CD4-positive, alpha-beta T cell treated with Interleukin-21 for 1 hour (primary cell): ENCODE measurements around the gene UBR3.
"Not testable (repeated sequence)": the region's sequence is repeated elsewhere in the genome, so short reads cannot be mapped to it uniquely, and the experiment has no call there.

Experiments used
- DNase-seq: peaks from one replicate; pipeline ENCODE4 v3.0.0-alpha.2; 2020

The UBR3 gene

DNA sequence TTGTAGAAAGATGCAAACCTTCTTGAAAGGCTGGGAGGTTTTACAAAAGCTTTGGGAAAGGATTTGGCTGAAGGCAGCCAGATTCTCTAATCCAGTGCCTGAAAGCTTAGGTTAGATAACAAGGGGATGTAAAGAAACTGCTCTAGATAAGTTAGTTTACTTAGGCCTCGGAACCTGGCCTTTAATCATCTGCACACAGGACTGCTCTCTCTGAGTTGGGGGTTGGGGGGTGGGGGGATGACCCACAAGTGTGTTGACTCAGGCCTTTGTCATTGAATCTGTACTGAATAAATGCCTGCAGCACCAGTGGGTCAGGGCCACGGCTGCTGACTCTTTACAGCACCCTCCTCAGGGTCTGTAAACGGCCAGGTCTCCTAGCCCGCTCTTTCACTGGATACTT is 292.1 kb downstream of the UBR3 start:
- not testable (repeated sequence) for DNase-seq

DNA sequence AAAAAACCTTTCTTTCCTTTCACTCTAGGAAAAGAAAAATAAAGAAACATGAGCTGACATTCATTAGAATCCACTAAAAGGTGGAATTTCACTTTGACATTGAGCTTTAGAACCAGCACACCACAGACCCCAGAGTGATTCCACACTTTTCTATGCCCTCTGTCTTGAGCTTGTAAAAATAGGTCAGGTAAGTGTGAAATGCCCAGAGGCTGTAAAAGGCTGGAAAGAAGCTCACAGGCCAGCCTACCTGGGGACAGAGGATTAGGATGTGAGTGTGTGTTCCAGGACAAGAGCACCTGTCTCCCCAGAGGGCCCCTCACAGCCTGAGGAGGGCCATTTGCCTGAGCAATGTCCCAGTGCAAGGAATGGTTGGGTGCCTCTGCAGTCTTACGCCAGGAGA is 294.4 kb downstream of the UBR3 start:
- DNase-seq, result no peak

DNA sequence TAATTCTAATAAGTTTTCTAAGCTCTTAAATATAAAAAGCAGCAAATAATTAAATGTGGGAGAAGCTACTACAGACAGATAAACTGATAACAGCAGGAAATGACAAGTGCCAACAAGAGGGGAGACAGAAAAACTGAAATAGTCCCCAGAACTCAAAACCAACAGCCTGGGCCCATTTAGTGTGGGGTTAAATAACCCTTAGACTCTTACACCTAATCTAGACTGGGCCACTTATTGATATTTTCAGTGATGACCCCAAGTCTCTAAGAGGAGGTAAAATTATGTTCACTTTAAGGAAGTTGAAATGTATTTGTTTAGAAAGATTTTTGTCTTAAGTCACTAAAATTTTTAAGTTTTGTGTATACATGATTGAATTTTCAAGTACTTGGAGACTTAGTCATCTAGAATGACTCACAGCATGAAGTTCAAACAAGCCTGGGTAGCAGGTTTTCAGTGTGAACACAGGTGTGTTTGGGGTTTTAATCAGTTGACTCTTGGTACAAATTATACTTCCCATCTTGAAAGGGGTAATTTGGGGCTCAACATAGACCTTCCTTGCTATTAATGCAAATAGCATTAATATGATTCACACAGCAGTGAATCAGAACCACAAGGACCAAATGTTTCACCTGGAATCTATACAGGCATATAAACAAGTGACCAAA is 295.8 kb downstream of the UBR3 start:
- DNase-seq, result no peak

DNA sequence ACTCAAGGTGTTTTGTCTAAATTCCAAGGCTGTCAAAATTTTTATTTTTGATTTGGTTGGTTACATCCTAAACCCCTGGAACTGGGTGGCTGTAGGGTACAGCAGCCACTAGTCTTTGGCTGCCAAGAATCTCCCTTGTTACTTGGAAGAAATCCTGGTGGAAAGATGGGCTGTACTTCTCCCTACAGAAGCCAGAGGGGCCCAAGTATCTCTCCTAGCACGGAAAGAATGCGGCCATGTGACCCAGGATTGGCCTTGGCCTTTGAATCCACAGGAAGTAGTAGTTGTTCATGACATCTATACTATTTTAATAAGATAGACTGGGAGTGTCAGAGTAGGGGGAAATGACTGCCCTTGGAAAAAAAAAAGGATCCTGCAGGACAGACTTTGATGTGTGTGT is 296.3 kb downstream of the UBR3 start:
- DNase-seq, result no peak

DNA sequence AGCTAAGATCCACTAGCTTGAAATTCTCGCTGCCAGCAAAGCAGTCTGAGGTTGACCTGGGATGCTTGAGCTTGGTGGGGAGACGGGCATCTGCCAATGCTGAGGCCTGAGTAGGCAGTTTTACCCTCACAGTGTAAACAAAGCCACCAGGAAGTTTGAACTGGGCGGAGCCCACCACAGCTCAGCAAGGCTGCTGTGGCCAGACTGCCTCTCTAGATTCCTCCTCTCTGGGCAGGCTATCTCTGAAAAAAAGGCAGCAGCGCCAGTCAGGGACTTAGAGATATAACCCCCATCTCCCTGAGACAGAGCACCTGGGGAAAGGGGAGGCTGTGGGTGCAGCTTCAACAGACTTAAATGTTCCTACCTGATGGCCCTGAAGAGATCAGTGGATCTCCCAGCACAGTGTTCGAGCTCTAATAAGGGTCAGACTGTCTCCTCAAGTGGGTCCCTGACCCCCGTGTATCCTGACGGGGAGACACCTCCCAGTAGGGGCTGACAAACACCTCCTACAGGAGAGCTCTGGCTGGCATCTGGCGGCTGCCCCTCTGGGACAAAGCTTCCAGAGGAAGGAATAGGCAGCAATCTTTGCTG is 299.0 kb downstream of the UBR3 start:
- DNase-seq, result not testable (repeated sequence)
